NCI-H1048 (cell line): ENCODE results near the gene TNN.
"Not testable (repeated sequence)": the region's sequence is repeated elsewhere in the genome, so short reads cannot be mapped to it uniquely, and the experiment has no call there.

Experiments
- DNase-seq: peaks from one replicate; lab custom pipeline; 2025; lab: John Stamatoyannopoulos, UW

Gene TNN

GRCh38 chr1:175108331-175108820, 40.7 kb downstream of the TNN start:
- not testable (repeated sequence) for DNase-seq

- no peak for DNase-seq
Measured at GRCh38 chr1:175114996-175115395, 47.4 kb downstream of the TNN start.

DNA sequence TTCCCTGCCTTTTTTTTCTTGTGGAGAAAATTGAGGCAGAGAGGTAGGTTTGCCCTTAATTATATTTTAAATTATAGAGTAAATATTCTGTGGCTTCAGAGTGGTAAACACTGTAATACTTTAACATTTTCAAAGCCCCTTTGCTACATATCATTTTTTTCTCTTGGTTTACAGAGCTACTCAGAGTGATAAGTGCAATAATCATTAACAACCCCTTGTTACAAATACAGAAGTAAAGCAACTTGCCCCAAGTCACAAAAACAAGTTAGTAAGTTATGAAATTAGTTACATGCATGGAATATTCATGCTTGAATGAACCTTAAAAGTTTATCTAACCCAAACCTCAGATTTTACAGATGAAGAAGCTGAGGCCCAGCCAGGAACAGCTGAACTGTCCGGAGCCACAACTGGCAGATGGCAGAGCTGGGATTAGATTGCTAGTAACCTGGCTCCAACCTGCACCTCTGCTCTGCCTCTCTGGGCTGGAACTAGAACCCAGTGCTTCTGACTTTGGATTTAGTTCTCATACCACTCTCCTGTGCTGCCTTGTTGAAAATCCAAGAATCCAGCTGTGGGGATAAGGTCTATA, 48.7 kb downstream of the TNN start:
- no peak for DNase-seq

DNA sequence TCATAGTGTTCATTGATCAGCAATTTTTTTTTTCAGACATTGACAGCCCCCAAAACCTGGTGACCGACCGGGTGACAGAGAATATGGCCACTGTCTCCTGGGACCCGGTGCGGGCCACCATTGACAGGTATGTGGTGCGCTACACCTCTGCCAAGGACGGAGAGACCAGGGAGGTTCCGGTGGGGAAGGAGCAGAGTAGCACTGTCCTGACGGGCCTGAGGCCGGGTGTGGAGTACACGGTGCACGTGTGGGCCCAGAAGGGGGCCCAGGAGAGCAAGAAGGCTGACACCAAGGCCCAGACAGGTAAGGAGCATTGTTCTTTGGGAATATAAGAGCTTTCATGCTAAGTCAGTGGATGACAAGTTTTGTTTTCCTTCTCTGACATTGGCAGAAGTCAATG, 49.3 kb downstream of the TNN start:
- DNase-seq = no peak

- no peak for DNase-seq
Measured at GRCh38 chr1:175118375-175119367, 51.0 kb downstream of the TNN start.

- DNase-seq = no peak
Measured at GRCh38 chr1:175120511-175120910, 52.9 kb downstream of the TNN start.

DNA sequence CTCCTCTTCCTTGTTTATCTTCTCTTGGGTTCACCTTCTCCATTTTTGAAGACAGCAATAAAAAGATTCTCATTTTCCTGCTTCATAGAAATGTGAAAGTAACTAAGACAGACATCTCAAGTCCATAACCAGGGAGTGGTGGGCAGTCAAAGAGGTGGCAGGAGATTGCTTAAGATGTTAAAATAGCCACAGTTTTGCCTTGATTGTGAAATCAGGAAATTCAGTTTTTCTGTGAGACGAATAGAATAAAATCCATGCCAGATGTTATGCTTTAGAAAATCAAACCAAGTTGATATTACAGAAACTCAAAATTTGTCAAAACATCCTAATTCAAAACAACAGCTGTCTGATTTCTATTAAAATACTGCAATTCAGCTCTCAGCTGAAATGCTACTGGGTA, 57.2 kb downstream of the TNN start:
- DNase-seq = no peak

DNA sequence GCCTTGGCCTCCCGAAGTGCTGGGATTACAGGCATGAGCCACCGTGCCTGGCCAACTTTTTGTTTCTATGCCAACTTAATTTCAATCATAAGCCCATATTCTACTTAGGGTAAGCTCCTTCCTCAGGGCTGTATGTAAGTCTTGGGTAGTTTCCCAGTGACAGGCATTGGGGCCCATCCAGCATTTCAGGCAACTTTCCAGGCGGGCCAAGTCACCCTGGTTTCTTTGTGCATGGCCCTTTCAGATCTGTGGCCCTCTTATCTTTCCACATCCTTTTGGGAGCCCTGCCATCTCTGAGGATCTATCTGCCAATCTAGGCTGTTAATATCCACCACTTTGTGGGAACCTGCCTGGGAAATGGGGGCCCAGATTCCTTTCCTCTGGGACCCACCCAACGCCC, 58.7 kb downstream of the TNN start:
- no peak for DNase-seq

DNA sequence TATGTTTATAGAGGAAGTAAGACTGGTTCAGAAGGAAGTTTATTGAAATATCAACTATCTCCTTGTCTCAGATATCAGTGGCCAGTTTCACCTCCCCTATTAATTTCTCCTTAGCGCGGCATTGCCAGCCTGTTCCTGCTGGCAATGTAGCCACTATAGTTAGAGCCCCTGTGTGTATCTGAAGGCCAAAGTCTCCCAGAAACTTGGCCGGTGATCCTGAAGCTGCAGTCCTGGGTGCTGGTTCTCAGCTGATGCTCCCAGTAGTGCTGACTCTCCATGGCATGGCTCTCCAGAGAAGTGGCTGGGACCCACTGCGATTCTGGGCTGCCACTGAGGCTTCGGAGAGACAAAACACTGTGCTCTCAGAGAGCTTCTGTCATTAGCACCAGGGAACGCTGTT, 59.9 kb downstream of the TNN start:
- no peak for DNase-seq

DNA sequence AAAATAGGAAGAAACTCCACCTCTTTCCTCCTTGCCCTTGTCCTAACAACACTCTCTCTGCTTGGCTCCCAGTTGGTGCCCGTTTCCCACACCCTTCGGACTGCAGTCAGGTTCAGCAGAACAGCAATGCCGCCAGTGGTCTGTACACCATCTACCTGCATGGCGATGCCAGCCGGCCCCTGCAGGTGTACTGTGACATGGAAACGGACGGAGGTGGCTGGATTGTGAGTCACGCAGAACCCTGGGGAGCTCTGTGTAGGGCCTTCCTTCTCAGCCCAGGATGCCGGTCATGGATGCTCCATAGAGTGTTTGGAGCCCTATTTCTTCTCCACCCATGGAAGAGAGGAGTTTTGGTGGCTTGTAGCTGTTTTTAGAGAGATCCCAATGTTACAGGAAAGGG, 60.9 kb downstream of the TNN start:
- DNase-seq = no peak

- DNase-seq = no peak
Measured at GRCh38 chr1:175129182-175129581, 61.5 kb downstream of the TNN start.

DNA sequence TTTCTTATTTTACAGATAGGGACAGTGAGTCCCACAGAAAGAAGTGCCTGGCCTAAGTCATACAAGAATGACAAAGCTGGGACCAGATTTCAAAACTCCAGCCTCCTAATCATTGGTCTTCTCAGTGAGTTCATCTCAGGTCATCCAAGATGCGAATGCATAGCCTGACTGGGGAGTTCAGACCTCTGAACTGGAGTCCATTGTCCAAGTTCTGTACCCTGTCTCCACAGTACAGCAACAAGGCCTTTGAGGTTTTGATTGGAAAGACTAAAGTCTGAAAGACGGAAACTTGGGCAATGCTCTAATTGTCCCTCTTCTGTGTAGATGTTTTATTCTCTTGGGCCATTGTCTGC, 62.0 kb downstream of the TNN start:
- DNase-seq = no peak

- no peak for DNase-seq
Measured at GRCh38 chr1:175129997-175130648, 62.5 kb downstream of the TNN start.

DNA sequence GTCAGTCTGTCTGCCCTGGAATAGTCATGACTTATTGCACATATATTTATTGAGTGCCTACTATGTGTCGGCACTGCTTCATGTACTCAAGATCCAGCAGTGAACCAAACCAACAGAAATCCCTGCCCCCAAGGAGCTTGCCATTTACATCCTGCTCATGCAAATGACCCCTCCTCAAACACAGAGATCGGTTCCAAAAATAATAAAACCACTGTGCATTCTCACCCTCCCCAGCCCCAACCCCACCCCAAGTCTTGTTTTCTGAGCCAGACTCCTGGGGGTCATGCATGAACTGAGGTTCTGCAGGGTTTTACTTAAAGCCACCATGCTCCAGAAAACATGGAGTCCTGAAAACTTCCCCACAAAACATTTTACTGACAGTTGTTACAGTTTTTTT, 63.0 kb downstream of the TNN start:
- no peak for DNase-seq

- no peak for DNase-seq
Measured at GRCh38 chr1:175131095-175131494, 63.5 kb downstream of the TNN start.

DNA sequence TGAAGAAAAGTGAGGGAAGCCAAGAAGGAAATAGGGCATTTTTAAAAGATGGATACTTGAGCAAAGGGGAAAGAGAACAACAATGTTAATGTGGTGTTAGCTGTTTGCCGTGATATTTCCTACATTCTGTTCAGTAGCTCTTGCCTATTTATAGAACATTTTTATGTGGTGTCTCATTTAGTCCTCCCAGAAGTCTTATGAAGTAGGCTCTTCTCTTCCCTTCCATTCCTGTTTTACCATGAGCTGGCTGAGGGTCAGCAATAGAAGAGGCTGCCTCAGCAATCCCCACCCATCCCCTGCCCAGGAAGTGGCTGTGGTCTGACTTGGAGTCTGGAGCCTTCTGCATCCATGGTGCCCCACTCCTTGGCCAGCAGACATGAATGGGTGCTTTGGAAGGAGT, 64.8 kb downstream of the TNN start:
- DNase-seq = no peak

DNA sequence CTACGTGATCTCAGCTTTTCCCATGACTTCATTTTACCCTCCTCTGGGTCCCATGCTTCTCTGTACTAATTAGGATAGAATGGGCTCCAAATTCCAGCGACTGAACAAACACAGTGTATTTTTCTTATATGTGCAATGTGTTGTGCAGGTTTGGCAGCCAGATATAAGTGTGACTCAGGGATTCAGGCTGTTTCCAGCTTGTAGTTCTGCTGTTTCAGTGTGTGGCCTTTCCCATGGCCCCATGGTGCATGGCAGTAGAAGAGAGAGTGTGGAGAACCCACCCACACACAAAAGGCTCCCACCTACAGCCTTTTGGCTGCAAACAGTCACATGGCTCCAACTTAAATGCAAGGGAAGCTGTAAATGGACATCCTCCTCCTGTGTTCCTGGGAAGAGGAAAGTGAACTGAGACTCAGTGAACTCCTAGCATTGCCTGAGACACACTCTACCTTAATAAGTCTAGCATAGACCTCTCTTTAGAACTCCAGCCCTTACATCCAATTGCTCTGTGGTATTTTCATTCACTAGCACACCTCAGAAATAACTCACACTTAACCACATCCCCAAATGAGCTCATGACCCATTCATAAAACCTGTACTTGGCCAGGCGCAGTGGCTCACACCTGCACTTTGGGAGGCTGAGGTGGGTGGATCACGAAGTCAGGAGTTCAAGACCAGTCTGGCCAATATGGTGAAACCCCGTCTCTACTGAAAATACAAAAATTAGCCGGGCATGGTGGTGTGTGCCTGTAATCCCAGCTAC, 66.2 kb downstream of the TNN start:
- no peak for DNase-seq

GRCh38 chr1:175134500-175134899, 66.9 kb downstream of the TNN start:
- no peak for DNase-seq

DNA sequence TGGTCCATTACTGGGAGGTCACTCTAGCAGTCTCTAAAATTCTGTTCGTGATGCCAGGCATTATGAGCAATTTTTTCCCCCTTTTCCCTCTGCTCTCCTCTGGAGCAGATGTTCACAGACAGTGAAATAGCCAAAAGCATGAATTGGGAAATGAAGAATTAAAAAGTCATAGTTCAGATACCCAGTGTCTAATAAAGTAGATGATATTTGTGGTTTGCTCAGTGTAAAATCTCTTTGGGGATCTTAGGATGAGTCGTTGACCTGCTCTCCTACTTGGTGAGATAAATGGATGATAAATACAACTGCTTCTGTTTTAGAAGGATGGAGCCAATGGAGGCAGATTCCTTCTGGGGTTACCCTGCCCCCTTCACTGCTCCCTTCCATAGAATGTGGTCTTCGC, 68.6 kb downstream of the TNN start:
- DNase-seq = no peak

DNA sequence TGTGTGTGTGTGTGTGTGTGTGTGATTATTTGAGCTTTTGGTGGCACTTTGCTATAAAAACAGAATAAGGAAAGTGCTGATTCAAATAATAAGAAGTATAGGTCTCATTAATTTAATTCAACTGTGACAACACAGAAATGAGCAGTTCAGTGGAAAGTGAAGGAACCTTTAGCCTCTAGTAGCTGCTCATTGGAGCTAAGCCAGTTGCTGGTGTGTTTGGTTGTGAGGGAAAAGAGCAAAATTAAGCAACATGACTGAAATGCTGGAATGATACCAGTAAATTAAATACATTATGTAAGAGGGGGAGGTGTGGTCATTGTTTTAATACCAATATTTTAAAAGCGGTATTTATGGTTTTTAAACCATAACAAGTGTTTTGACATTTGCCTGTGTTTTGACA, 69.7 kb downstream of the TNN start:
- DNase-seq = no peak

- no peak for DNase-seq
Measured at GRCh38 chr1:175138579-175138978, 70.9 kb downstream of the TNN start.

- DNase-seq = no peak
Measured at GRCh38 chr1:175145899-175146528, 78.4 kb downstream of the TNN start.
